OCI-LY1 (cell line): Measurements from ENCODE around the gene ZNF776.

ENCODE experiments used
- H2AFZ ChIP-seq: fragments of 200-600 bp; sonication (generic), shearing (Covaris generic); 2 replicates; pipeline ENCODE4 v1.6.0; 2014; ENCODE audit warnings: antibody characterized with exemption, mild to moderate bottlenecking, low read length
- H3F3A ChIP-seq: fragments of 200-600 bp; sonication (generic), shearing (Covaris generic); 2 replicates; pipeline ENCODE4 v1.6.0; 2014; ENCODE audit warnings: mild to moderate bottlenecking, antibody characterized with exemption, low read length, moderate library complexity; ENCODE audit not compliant: insufficient read depth
- H3K27ac ChIP-seq: fragments of 200-600 bp; sonication (generic); 2 replicates; pipeline ENCODE4 v1.5.1; 2014; ENCODE audit warnings: low read length, mixed run types, mild to moderate bottlenecking, low read depth; ENCODE audit not compliant: poor library complexity, severe bottlenecking
- H3K27me3 ChIP-seq: fragments of 200-600 bp; sonication (generic); 2 replicates; pipeline ENCODE4 v1.6.0; 2014; ENCODE audit warnings: antibody characterized with exemption, mild to moderate bottlenecking, low read length, moderate library complexity; ENCODE audit not compliant: insufficient read depth
- H3K36me3 ChIP-seq: fragments of 200-600 bp; sonication (generic); 2 replicates; pipeline ENCODE4 v1.6.1; 2014; ENCODE audit warnings: mild to moderate bottlenecking, antibody characterized with exemption, low read length, moderate library complexity, mixed read lengths; ENCODE audit not compliant: insufficient read depth
- H3K4me1 ChIP-seq: fragments of 200-600 bp; sonication (generic); 2 replicates; pipeline ENCODE4 v1.5.1; 2014; ENCODE audit warnings: mild to moderate bottlenecking, low read length, moderate library complexity; ENCODE audit not compliant: insufficient read depth, severe bottlenecking
- H3K4me2 ChIP-seq: fragments of 200-600 bp; sonication (generic), shearing (Covaris generic); 2 replicates; pipeline ENCODE4 v1.6.1; 2014; ENCODE audit warnings: low read length
- H3K4me3 ChIP-seq: fragments of 200-600 bp; sonication (generic); 2 replicates; pipeline ENCODE4 v1.5.1; 2014; ENCODE audit warnings: low read length, low read depth, mild to moderate bottlenecking, mixed read lengths; ENCODE audit not compliant: poor library complexity, severe bottlenecking
- H3K79me2 ChIP-seq: fragments of 200-600 bp; shearing (Covaris generic); 2 replicates; pipeline ENCODE4 v1.6.1; 2016; ENCODE audit warnings: mixed run types, low read length, mixed read lengths; ENCODE audit not compliant: insufficient read depth
- H3K9ac ChIP-seq: fragments of 200-600 bp; sonication (generic), shearing (Covaris generic); 2 replicates; pipeline ENCODE4 v1.6.1; 2014; ENCODE audit warnings: mild to moderate bottlenecking, low read length, mixed read lengths
- H3K9me2 ChIP-seq: fragments of 200-600 bp; sonication (generic), shearing (Covaris generic); 2 replicates; pipeline ENCODE4 v1.6.1; 2014; ENCODE audit warnings: low read depth, mild to moderate bottlenecking, low read length, mixed read lengths
- H3K9me3 ChIP-seq: fragments of 200-600 bp; shearing (Covaris generic); 2 replicates; pipeline ENCODE4 v1.6.1; 2014; ENCODE audit warnings: low read length, mixed read lengths
- H4K20me1 ChIP-seq: fragments of 200-600 bp; sonication (generic), shearing (Covaris generic); 2 replicates; pipeline ENCODE4 v1.6.0; 2016; ENCODE audit warnings: mild to moderate bottlenecking, low read length; ENCODE audit not compliant: insufficient read depth
- CTCF ChIP-seq: fragments of 200-600 bp; sonication (generic), shearing (Covaris generic); IDR thresholded peaks from 2 replicates; pipeline ENCODE4 v1.5.1; 2017; ENCODE audit warnings: mild to moderate bottlenecking, antibody characterized with exemption, low read length, moderate library complexity, mixed read lengths
- EZH2 ChIP-seq: fragments of 200-600 bp; sonication (generic), shearing (Covaris generic); IDR thresholded peaks from 2 replicates; pipeline ENCODE4 v1.8.0; 2017; ENCODE audit warnings: borderline replicate concordance, mixed run types, mild to moderate bottlenecking, antibody characterized with exemption, low read length, moderate library complexity, mixed read lengths

Gene ZNF776

GRCh38 chr19:57786286-57786685, 39.7 kb downstream of the ZNF776 start:
- no peak overlapping the region for H3K27ac ChIP-seq
- H3K9me2 ChIP-seq: no peaks in the 10 kb centered on the region
- no peaks in the 10 kb centered on the region for H3K4me1 ChIP-seq
- peaks cover 7% of the 10 kb centered on the region; the same call in 1 of the 2 replicates for H3K79me2 ChIP-seq
- no peak overlapping the region for H3K9ac ChIP-seq
- H3K9me3 ChIP-seq: 0 out of 2 replicates have a peak, but pooled peaks cover 3% of the 10 kb centered on the region
- H3K4me3 ChIP-seq: no peak overlapping the region
- H3K36me3 ChIP-seq: peaks cover 82% of the 10 kb centered on the region
- H4K20me1 ChIP-seq: no peaks in the 10 kb centered on the region
- TF ChIP-seq CTCF (no peak), EZH2 (no peak)
- H2AFZ ChIP-seq: no peak overlapping the region
- H3K4me2 ChIP-seq: no peak overlapping the region
- no peaks in the 10 kb centered on the region for H3K27me3 ChIP-seq
- no peaks in the 10 kb centered on the region for H3F3A ChIP-seq

- no peaks in the 10 kb centered on the region for H3F3A ChIP-seq
- peaks cover 1% of the 10 kb centered on the region; the same call in 1 of the 2 replicates for H3K79me2 ChIP-seq
- no peak overlapping the region for H3K4me3 ChIP-seq
- H3K9me2 ChIP-seq: no peaks in the 10 kb centered on the region
- H2AFZ ChIP-seq: no peak overlapping the region
- no peaks in the 10 kb centered on the region for H3K9me3 ChIP-seq
- H4K20me1 ChIP-seq: no peaks in the 10 kb centered on the region
- H3K4me1 ChIP-seq: no peaks in the 10 kb centered on the region
- H3K27me3 ChIP-seq: no peaks in the 10 kb centered on the region
- TF ChIP-seq EZH2 (no peak), CTCF (no peak)
- H3K27ac ChIP-seq: no peak overlapping the region
- H3K9ac ChIP-seq: no peak overlapping the region
- no peak overlapping the region for H3K4me2 ChIP-seq
- peaks cover 81% of the 10 kb centered on the region for H3K36me3 ChIP-seq
Observed at GRCh38 chr19:57786906-57787305, 40.3 kb downstream of the ZNF776 start.

GRCh38 chr19:57788114-57788692, 41.6 kb downstream of the ZNF776 start:
- Histone ChIP-seq H3K27ac (no peak overlapping the region), H4K20me1 (no peaks in the 10 kb centered on the region), H3K9ac (no peak overlapping the region), H3K27me3 (no peaks in the 10 kb centered on the region), H3K4me2 (no peak overlapping the region), H3K79me2 (no peaks in the 10 kb centered on the region; the same call in 1 of the 2 replicates), H3K36me3 (peaks cover 82% of the 10 kb centered on the region), H3K9me2 (no peaks in the 10 kb centered on the region), H3K9me3 (no peaks in the 10 kb centered on the region), H3K4me3 (no peak overlapping the region), H3F3A (no peaks in the 10 kb centered on the region), H3K4me1 (no peaks in the 10 kb centered on the region), H2AFZ (no peak overlapping the region)
- no peak for TF ChIP-seq CTCF
- TF ChIP-seq EZH2: no peak
